DOHH2 (cell line): ENCODE data around the gene OSTF1.

ENCODE experiments used
- H3F3A ChIP-seq: fragments of 200-600 bp; sonication (generic), shearing (Covaris generic); 2 replicates; pipeline ENCODE4 v1.6.0; 2016; ENCODE audit warnings: antibody characterized with exemption, mild to moderate bottlenecking; ENCODE audit not compliant: control insufficient read depth, insufficient read depth
- H3K27ac ChIP-seq: fragments of 200-600 bp; sonication (generic); 2 replicates; pipeline ENCODE4 v1.5.1; 2014; ENCODE audit warnings: low read depth, mild to moderate bottlenecking, low read length, moderate library complexity
- H3K27me3 ChIP-seq: fragments of 200-600 bp; sonication (generic); 2 replicates; pipeline ENCODE4 v1.6.1; 2014; ENCODE audit warnings: mild to moderate bottlenecking, low read length, mixed read lengths; ENCODE audit not compliant: control insufficient read depth
- H3K36me3 ChIP-seq: fragments of 200-600 bp; sonication (generic); 2 replicates; pipeline ENCODE4 v1.6.1; 2014; ENCODE audit warnings: mild to moderate bottlenecking, low read length, moderate library complexity, mixed read lengths; ENCODE audit not compliant: control insufficient read depth
- H3K4me1 ChIP-seq: fragments of 200-600 bp; sonication (generic); 2 replicates; pipeline ENCODE4 v1.6.1; 2014; ENCODE audit warnings: mild to moderate bottlenecking, low read length, mixed read lengths; ENCODE audit not compliant: control insufficient read depth
- H3K4me2 ChIP-seq: fragments of 200-600 bp; sonication (generic); 2 replicates; pipeline ENCODE4 v1.6.0; 2014; ENCODE audit warnings: mild to moderate bottlenecking, low read length, moderate library complexity
- H3K4me3 ChIP-seq: fragments of 200-600 bp; sonication (generic); 2 replicates; pipeline ENCODE4 v1.5.1; 2014; ENCODE audit warnings: mild to moderate bottlenecking, low read length, mixed read lengths
- H3K79me2 ChIP-seq: fragments of 200-600 bp; sonication (generic); 2 replicates; pipeline ENCODE4 v1.6.1; 2014; ENCODE audit warnings: mild to moderate bottlenecking, low read length, mixed read lengths; ENCODE audit not compliant: control insufficient read depth
- H3K9me2 ChIP-seq: fragments of 200-600 bp; sonication (generic); replicated peaks from 2 replicates; pipeline ENCODE4 v1.6.1; 2014; ENCODE audit warnings: mild to moderate bottlenecking, low read length, mixed read lengths; ENCODE audit not compliant: control insufficient read depth
- H3K9me3 ChIP-seq: fragments of 200-600 bp; sonication (generic); 2 replicates; pipeline ENCODE4 v1.6.1; 2014; ENCODE audit warnings: antibody characterized with exemption, low read length, mixed read lengths; ENCODE audit not compliant: control insufficient read depth, insufficient read depth
- H4K20me1 ChIP-seq: fragments of 200-600 bp; sonication (generic); 2 replicates; pipeline ENCODE4 v1.6.0; 2014; ENCODE audit warnings: low read depth, mild to moderate bottlenecking, antibody characterized with exemption, low read length, moderate library complexity; ENCODE audit not compliant: control insufficient read depth, insufficient read depth
- CTCF ChIP-seq: fragments of 200-600 bp; sonication (generic); IDR thresholded peaks from one replicate; pipeline ENCODE4 v1.5.1; 2014; ENCODE audit warnings: antibody characterized with exemption, mild to moderate bottlenecking, low read depth, low read length; ENCODE audit not compliant: poor library complexity, severe bottlenecking
- EZH2phosphoT487 ChIP-seq: fragments of 200-600 bp; sonication (generic); IDR thresholded peaks from 2 replicates; pipeline ENCODE4 v1.6.1; 2017; ENCODE audit warnings: borderline replicate concordance, mild to moderate bottlenecking, antibody characterized with exemption, low read length, moderate library complexity, mixed read lengths

The OSTF1 gene

GRCh38 chr9:75087289-75087823, 958 bp upstream of the OSTF1 start:
- Histone ChIP-seq H3K27ac (no peak overlapping the region), H3K27me3 (no peaks in the 10 kb centered on the region), H3K9me2 (no peaks in the 10 kb centered on the region), H3K4me3 (peak overlapping the region; percentile 99), H3F3A (no peaks in the 10 kb centered on the region), H4K20me1 (peaks cover 12% of the 10 kb centered on the region), H3K9me3 (no peaks in the 10 kb centered on the region), H3K4me1 (peaks cover 31% of the 10 kb centered on the region), H3K36me3 (peaks cover 2% of the 10 kb centered on the region; the same call in 1 of the 2 replicates), H3K79me2 (peaks cover 37% of the 10 kb centered on the region), H3K4me2 (peak overlapping the region; percentile 96)
- TF ChIP-seq CTCF (no peak), EZH2phosphoT487 (no peak)

GRCh38 chr9:75088646-75089372, 495 bp downstream of the OSTF1 start:
- peak overlapping the region; percentile 84 for H3K4me2 ChIP-seq
- no peaks in the 10 kb centered on the region for H3F3A ChIP-seq
- peaks cover 2% of the 10 kb centered on the region; the same call in 1 of the 2 replicates for H3K36me3 ChIP-seq
- H3K27ac ChIP-seq, result peak overlapping the region; percentile 76
- H3K9me2 ChIP-seq, result no peaks in the 10 kb centered on the region
- H3K9me3 ChIP-seq, result no peaks in the 10 kb centered on the region
- H3K4me1 ChIP-seq, result peaks cover 31% of the 10 kb centered on the region
- TF ChIP-seq EZH2phosphoT487 (no peak), CTCF (no peak)
- peak overlapping the region; percentile 99 for H3K4me3 ChIP-seq
- peaks cover 12% of the 10 kb centered on the region for H4K20me1 ChIP-seq
- H3K27me3 ChIP-seq, result no peaks in the 10 kb centered on the region
- peaks cover 50% of the 10 kb centered on the region for H3K79me2 ChIP-seq

- peaks cover 12% of the 10 kb centered on the region for H4K20me1 ChIP-seq
- H3K9me2 ChIP-seq, result no peaks in the 10 kb centered on the region
- no peaks in the 10 kb centered on the region for H3K9me3 ChIP-seq
- H3K27ac ChIP-seq, result peak overlapping the region; percentile 76; the same call in 1 of the 2 replicates
- no peak for TF ChIP-seq EZH2phosphoT487
- TF ChIP-seq CTCF, result no peak
- H3F3A ChIP-seq, result no peaks in the 10 kb centered on the region
- H3K4me3 ChIP-seq, result peak overlapping the region; percentile 99
- peaks cover 56% of the 10 kb centered on the region for H3K79me2 ChIP-seq
- H3K4me2 ChIP-seq, result peak overlapping the region; percentile 84
- H3K4me1 ChIP-seq, result peaks cover 31% of the 10 kb centered on the region
- no peaks in the 10 kb centered on the region for H3K27me3 ChIP-seq
- peaks cover 2% of the 10 kb centered on the region; the same call in 1 of the 2 replicates for H3K36me3 ChIP-seq
These were observed 1.1 kb downstream of the OSTF1 start for GRCh38 chr9:75089373-75089766.
